ENCODE results near the gene PRDM13. TPM values are rescaled to one million over a fixed set of nuclear protein-coding genes. Genes with fewer than 3 reads are reported as not detected.

The PRDM13 gene
- total and polyA plus RNA-seq, 9 of the 15 experiments (the other 6 are each of a cell fraction or from before 2014, with no cell fraction given): not detected

- TF ChIP-seq CEBPZ (IDR thresholded peaks at IDR 0.05; ENCODE audit: borderline replicate concordance, low read depth, low read length): no peak
- TF ChIP-seq ESRRA (IDR thresholded peaks at IDR 0.05; ENCODE audit: borderline replicate concordance, low read depth): peak; percentile 78
- TF ChIP-seq PBX2 (CRISPR knock-in tag; IDR thresholded peaks at IDR 0.05; ENCODE audit: low read depth): no peak
- peak; percentile 31; the same call in 1 of the 2 replicates for TF ChIP-seq PBX2 (tag; conservative IDR thresholded peaks at IDR 0.05; ENCODE audit: low read depth)
- no peak for TF ChIP-seq HDAC8 (tag; IDR thresholded peaks at IDR 0.05)
- TF ChIP-seq, protein P1, sequence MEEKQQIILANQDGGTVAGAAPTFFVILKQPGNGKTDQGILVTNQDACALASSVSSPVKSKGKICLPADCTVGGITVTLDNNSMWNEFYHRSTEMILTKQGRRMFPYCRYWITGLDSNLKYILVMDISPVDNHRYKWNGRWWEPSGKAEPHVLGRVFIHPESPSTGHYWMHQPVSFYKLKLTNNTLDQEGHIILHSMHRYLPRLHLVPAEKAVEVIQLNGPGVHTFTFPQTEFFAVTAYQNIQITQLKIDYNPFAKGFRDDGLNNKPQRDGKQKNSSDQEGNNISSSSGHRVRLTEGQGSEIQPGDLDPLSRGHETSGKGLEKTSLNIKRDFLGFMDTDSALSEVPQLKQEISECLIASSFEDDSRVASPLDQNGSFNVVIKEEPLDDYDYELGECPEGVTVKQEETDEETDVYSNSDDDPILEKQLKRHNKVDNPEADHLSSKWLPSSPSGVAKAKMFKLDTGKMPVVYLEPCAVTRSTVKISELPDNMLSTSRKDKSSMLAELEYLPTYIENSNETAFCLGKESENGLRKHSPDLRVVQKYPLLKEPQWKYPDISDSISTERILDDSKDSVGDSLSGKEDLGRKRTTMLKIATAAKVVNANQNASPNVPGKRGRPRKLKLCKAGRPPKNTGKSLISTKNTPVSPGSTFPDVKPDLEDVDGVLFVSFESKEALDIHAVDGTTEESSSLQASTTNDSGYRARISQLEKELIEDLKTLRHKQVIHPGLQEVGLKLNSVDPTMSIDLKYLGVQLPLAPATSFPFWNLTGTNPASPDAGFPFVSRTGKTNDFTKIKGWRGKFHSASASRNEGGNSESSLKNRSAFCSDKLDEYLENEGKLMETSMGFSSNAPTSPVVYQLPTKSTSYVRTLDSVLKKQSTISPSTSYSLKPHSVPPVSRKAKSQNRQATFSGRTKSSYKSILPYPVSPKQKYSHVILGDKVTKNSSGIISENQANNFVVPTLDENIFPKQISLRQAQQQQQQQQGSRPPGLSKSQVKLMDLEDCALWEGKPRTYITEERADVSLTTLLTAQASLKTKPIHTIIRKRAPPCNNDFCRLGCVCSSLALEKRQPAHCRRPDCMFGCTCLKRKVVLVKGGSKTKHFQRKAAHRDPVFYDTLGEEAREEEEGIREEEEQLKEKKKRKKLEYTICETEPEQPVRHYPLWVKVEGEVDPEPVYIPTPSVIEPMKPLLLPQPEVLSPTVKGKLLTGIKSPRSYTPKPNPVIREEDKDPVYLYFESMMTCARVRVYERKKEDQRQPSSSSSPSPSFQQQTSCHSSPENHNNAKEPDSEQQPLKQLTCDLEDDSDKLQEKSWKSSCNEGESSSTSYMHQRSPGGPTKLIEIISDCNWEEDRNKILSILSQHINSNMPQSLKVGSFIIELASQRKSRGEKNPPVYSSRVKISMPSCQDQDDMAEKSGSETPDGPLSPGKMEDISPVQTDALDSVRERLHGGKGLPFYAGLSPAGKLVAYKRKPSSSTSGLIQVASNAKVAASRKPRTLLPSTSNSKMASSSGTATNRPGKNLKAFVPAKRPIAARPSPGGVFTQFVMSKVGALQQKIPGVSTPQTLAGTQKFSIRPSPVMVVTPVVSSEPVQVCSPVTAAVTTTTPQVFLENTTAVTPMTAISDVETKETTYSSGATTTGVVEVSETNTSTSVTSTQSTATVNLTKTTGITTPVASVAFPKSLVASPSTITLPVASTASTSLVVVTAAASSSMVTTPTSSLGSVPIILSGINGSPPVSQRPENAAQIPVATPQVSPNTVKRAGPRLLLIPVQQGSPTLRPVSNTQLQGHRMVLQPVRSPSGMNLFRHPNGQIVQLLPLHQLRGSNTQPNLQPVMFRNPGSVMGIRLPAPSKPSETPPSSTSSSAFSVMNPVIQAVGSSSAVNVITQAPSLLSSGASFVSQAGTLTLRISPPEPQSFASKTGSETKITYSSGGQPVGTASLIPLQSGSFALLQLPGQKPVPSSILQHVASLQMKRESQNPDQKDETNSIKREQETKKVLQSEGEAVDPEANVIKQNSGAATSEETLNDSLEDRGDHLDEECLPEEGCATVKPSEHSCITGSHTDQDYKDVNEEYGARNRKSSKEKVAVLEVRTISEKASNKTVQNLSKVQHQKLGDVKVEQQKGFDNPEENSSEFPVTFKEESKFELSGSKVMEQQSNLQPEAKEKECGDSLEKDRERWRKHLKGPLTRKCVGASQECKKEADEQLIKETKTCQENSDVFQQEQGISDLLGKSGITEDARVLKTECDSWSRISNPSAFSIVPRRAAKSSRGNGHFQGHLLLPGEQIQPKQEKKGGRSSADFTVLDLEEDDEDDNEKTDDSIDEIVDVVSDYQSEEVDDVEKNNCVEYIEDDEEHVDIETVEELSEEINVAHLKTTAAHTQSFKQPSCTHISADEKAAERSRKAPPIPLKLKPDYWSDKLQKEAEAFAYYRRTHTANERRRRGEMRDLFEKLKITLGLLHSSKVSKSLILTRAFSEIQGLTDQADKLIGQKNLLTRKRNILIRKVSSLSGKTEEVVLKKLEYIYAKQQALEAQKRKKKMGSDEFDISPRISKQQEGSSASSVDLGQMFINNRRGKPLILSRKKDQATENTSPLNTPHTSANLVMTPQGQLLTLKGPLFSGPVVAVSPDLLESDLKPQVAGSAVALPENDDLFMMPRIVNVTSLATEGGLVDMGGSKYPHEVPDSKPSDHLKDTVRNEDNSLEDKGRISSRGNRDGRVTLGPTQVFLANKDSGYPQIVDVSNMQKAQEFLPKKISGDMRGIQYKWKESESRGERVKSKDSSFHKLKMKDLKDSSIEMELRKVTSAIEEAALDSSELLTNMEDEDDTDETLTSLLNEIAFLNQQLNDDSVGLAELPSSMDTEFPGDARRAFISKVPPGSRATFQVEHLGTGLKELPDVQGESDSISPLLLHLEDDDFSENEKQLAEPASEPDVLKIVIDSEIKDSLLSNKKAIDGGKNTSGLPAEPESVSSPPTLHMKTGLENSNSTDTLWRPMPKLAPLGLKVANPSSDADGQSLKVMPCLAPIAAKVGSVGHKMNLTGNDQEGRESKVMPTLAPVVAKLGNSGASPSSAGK (IDR thresholded peaks at IDR 0.05): no peak; the same call in 1 of the 2 replicates
Observed at GRCh38 chr6:99568103-99568933, 38.3 kb upstream of the PRDM13 start, which contains the start of gene CCNC (continued).

All from K562 (cell line).